Measurements from ENCODE around the gene SYNPO. TPM values are rescaled to one million over a fixed set of nuclear protein-coding genes. Genes with fewer than 3 reads are reported as not detected.

The SYNPO gene
- total RNA-seq, 1 donor from 2014 or later, result 1.4 TPM

- TF ChIP-seq CTCF (conservative IDR thresholded peaks at IDR 0.05; ENCODE audit: low read depth, low read length), result no peak
Measured at GRCh38 chr5:150662731-150663516, 22.5 kb downstream of the SYNPO start.

GRCh38 chr5:150663936-150664335, 23.5 kb downstream of the SYNPO start:
- no peak overlapping the region for H3K4me3 ChIP-seq (ENCODE audit: low read depth, low read length)
- no peak for DNase-seq (ENCODE audit: low read depth)
- no peak for TF ChIP-seq CTCF (conservative IDR thresholded peaks at IDR 0.05; ENCODE audit: low read depth, low read length)

More at GRCh38 chr5:150662731-150663516, 22.5 kb downstream of the SYNPO start:
- no peak for DNase-seq (ENCODE audit: low read depth)
- H3K4me3 ChIP-seq (ENCODE audit: low read depth, low read length), result no peak overlapping the region

GRCh38 chr5:150665044-150665443, 24.6 kb downstream of the SYNPO start:
- TF ChIP-seq CTCF (conservative IDR thresholded peaks at IDR 0.05; ENCODE audit: low read depth, low read length), result no peak
- no peak overlapping the region for H3K4me3 ChIP-seq (ENCODE audit: low read depth, low read length)
- DNase-seq (ENCODE audit: low read depth), result no peak

GRCh38 chr5:150670275-150670947, 30.0 kb downstream of the SYNPO start:
- DNase-seq (ENCODE audit: low read depth), result no peak
- no peak overlapping the region for H3K4me3 ChIP-seq (ENCODE audit: low read depth, low read length)
- TF ChIP-seq CTCF (conservative IDR thresholded peaks at IDR 0.05; ENCODE audit: low read depth, low read length), result no peak

GRCh38 chr5:150670948-150671310, 30.5 kb downstream of the SYNPO start:
- no peak overlapping the region for H3K4me3 ChIP-seq (ENCODE audit: low read depth, low read length)
- no peak for DNase-seq (ENCODE audit: low read depth)
- no peak for TF ChIP-seq CTCF (conservative IDR thresholded peaks at IDR 0.05; ENCODE audit: low read depth, low read length)

GRCh38 chr5:150671509-150672236, 31.2 kb downstream of the SYNPO start:
- no peak for DNase-seq (ENCODE audit: low read depth)
- no peak for TF ChIP-seq CTCF (conservative IDR thresholded peaks at IDR 0.05; ENCODE audit: low read depth, low read length)
- H3K4me3 ChIP-seq (ENCODE audit: low read depth, low read length), result peak overlapping the region; percentile 51
